Measurements from ENCODE around the gene MYO3B.

- TF ChIP-seq CTCF (IDR thresholded peaks at IDR 0.05; ENCODE audit: insufficient read depth, low read length, poor library complexity, severe bottlenecking) (no peak), EZH2phosphoT487 (conservative IDR thresholded peaks at IDR 0.05; ENCODE audit: low read length) (no peak)
These were observed 100.0 kb downstream of the MYO3B start for GRCh38 chr2:170277951-170278350.

All from SU-DHL-6 (cell line).